Stimulated activated naive CD8-positive, alpha-beta T cell treated with anti-CD3 and anti-CD28 coated beads, Interleukin-15, Interleukin-2, amounts not matched to agents 100 ng/mL and 50 ng/mL, for 24 hours (primary cell): ENCODE results near the gene APBA2.

Experiments used
- H3K27ac Mint-ChIP-seq: one replicate; pipeline ENCODE4 v1.8.0; 2021; ENCODE audit warnings: mild to moderate bottlenecking, mixed read lengths
- H3K27me3 Mint-ChIP-seq: one replicate; pipeline ENCODE4 v1.8.0; 2021; ENCODE audit warnings: mixed read lengths
- H3K36me3 Mint-ChIP-seq: one replicate; pipeline ENCODE4 v1.8.0; 2021; ENCODE audit warnings: low read depth, mixed read lengths
- H3K4me1 Mint-ChIP-seq: one replicate; pipeline ENCODE4 v1.8.0; 2021; ENCODE audit warnings: low read depth, mixed read lengths
- H3K4me3 Mint-ChIP-seq: one replicate; pipeline ENCODE4 v1.8.0; 2021; ENCODE audit warnings: mild to moderate bottlenecking, mixed read lengths
- H3K9me3 Mint-ChIP-seq: one replicate; pipeline ENCODE4 v1.8.0; 2021; ENCODE audit warnings: mixed read lengths

APBA2 gene

GRCh38 chr15:28923726-28924280 lies 38.0 kb downstream of the APBA2 start:
- Mint-ChIP-seq H3K4me1 (peaks cover 62% of the 10 kb centered on the region), H3K27me3 (no peaks in the 10 kb centered on the region), H3K4me3 (no peak overlapping the region), H3K27ac (no peak overlapping the region), H3K36me3 (peaks cover 25% of the 10 kb centered on the region), H3K9me3 (no peaks in the 10 kb centered on the region)

DNA sequence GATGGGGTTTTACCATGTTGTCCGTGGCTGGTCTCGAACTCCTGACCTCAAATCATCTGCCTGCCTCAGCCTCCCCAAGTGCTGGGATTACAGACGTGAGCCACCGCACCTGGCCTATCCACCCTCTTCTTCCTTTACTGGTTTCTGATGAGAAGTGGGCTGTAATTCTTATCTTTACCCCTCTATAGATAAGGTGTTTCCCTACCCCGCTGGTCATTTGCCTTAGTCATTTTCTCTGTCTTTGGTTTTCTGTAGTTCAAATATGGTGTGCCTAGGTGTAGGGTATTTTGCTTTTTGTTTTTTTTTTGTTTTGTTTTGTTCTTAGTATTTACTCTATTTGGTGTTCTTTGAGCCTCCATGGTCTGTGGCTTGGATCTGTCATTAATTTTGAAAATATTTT lies 41.3 kb downstream of the APBA2 start:
- H3K27ac Mint-ChIP-seq, result no peak overlapping the region
- peaks cover 31% of the 10 kb centered on the region for H3K4me1 Mint-ChIP-seq
- H3K4me3 Mint-ChIP-seq, result no peak overlapping the region
- H3K36me3 Mint-ChIP-seq, result peaks cover 25% of the 10 kb centered on the region
- H3K9me3 Mint-ChIP-seq, result no peaks in the 10 kb centered on the region
- no peaks in the 10 kb centered on the region for H3K27me3 Mint-ChIP-seq

DNA sequence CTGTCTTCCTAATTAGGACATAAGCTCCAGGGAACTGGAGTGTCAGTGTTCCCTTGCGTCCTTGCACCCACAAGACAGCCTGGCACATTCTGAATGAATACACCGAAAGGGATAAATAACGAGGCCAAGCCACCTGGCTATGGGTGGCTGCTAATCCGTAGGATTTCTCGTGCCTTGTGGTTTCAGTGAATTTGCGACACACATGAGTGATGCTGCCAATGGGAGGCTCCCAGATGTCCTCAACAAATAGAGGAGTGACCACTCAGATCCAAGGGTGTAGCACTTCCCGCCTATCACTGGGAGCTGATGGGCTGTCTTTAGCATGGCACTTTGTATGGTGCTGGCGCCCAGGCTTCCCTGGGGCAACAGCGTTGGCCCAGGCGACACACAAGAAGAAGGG lies 43.4 kb downstream of the APBA2 start:
- H3K27ac Mint-ChIP-seq, result no peak overlapping the region
- peaks cover 14% of the 10 kb centered on the region for H3K36me3 Mint-ChIP-seq
- H3K4me3 Mint-ChIP-seq, result no peak overlapping the region
- no peaks in the 10 kb centered on the region for H3K9me3 Mint-ChIP-seq
- H3K27me3 Mint-ChIP-seq, result no peaks in the 10 kb centered on the region
- peaks cover 30% of the 10 kb centered on the region for H3K4me1 Mint-ChIP-seq

DNA sequence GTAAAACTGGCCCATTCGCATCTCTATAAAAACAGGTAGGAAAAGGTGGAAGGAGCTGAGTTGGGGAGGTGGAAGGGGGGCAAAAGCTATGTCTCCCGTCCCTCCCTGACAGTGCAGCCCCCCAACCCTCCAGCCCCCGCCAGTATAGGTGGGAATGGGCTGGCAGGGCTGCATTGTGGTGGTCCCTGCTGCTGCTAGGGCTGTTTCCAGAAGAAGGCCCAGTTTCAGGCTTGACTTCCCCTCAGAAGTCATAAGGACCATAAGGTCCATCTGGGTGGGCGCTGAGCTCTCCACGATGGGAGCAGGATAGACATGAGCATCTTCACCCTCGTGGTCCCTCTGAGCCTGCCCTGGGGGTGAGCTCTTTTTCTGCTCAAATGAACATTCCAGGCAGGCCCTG lies 44.2 kb downstream of the APBA2 start:
- H3K9me3 Mint-ChIP-seq, result no peaks in the 10 kb centered on the region
- no peak overlapping the region for H3K27ac Mint-ChIP-seq
- no peak overlapping the region for H3K4me3 Mint-ChIP-seq
- peaks cover 30% of the 10 kb centered on the region for H3K4me1 Mint-ChIP-seq
- no peaks in the 10 kb centered on the region for H3K27me3 Mint-ChIP-seq
- H3K36me3 Mint-ChIP-seq, result peaks cover 10% of the 10 kb centered on the region

DNA sequence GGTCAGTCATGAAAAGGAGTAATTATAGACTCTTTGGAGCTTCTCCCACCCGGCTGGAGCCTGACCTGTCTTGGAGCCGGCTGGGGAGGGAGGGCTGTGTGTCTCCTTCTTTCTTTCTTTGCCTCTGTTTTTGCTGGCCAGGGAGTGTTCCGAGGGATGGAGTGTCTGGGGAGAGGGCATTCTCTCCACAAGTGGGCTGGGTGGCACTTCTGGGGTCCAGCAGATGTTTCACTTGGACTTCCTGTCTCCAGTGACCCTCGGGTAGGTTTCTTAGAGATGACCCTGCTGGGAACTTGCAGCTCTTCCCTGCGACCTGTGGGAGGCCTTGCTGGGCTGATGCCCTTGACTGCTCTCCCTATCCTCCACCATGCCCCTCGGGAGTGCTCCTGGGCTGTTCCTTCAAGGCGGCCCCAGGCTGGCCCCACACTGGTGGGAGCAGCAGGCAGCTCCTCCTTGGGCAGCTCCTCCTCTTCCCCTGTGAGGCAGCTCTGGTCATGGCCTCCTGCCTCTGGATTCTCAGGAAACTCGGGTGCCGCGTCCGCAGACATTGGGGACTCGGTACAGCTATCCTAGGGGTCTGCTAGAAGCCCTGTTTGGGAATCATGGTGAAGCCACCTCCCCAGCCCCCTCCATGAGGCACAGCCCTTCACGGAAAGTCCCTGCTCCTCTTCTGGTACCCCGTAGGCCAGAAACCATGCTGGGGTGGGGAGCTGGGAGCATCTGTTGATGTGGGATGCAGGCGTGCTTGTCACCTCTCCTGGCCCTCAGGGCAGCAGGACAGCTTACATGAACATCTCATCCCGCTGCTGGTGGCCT lies 44.9 kb downstream of the APBA2 start:
- Mint-ChIP-seq H3K4me3 (no peak overlapping the region), H3K27ac (no peak overlapping the region), H3K36me3 (peaks cover 10% of the 10 kb centered on the region), H3K27me3 (no peaks in the 10 kb centered on the region), H3K9me3 (no peaks in the 10 kb centered on the region), H3K4me1 (peaks cover 33% of the 10 kb centered on the region)

- Mint-ChIP-seq H3K9me3 (no peaks in the 10 kb centered on the region), H3K4me3 (no peak overlapping the region), H3K4me1 (peaks cover 45% of the 10 kb centered on the region), H3K36me3 (peaks cover 10% of the 10 kb centered on the region), H3K27me3 (no peaks in the 10 kb centered on the region), H3K27ac (no peak overlapping the region)
Measured at GRCh38 chr15:28931828-28932227, 46.1 kb downstream of the APBA2 start.

GRCh38 chr15:28932361-28932760 lies 46.6 kb downstream of the APBA2 start:
- Mint-ChIP-seq H3K36me3 (peaks cover 8% of the 10 kb centered on the region), H3K9me3 (no peaks in the 10 kb centered on the region), H3K4me3 (no peak overlapping the region), H3K27me3 (no peaks in the 10 kb centered on the region), H3K27ac (no peak overlapping the region), H3K4me1 (peaks cover 46% of the 10 kb centered on the region)

DNA sequence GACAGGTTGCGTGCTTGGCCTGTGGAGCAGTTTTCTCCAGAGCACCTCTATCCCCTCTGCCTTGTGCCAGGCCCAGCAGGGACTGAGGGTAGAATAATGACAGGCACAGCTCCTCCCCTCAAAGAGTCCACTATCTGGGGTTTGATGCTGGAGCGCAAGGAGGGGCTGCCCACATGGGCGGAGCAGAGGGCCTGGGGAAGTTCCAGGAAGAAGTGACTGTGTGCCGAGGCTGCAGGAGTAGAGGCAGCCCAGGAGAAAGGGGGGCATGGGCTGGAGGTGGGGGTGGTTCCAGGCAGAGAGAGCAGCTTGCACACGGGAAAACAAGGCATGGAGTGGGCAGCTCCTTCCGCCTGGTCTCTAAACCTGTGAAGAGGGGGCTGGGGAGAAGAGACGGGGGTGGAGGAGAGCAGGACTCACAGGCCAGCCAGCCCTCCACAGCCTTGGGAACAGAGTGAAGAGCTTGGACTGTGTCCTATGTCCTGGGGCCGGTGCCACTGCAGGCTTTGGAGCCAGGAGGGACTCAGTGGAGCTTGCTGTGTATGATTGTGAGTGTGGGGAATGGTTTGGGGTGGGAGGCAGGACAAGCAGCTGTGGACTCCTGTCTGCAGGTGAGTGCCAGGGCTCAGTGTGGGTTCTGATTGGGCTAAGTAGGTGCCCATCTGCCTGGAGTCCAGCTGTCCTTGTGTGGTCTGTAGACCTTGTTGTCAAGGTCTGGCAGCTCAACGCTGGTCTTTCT lies 48.1 kb downstream of the APBA2 start:
- H3K9me3 Mint-ChIP-seq, result no peaks in the 10 kb centered on the region
- no peaks in the 10 kb centered on the region for H3K27me3 Mint-ChIP-seq
- H3K4me1 Mint-ChIP-seq, result peaks cover 60% of the 10 kb centered on the region
- no peak overlapping the region for H3K4me3 Mint-ChIP-seq
- peak overlapping the region; percentile 63 for H3K27ac Mint-ChIP-seq
- H3K36me3 Mint-ChIP-seq, result no peaks in the 10 kb centered on the region

GRCh38 chr15:28934645-28935044 lies 48.9 kb downstream of the APBA2 start:
- peak overlapping the region; percentile 63 for H3K27ac Mint-ChIP-seq
- H3K36me3 Mint-ChIP-seq, result peaks cover 4% of the 10 kb centered on the region
- no peaks in the 10 kb centered on the region for H3K27me3 Mint-ChIP-seq
- H3K4me3 Mint-ChIP-seq, result no peak overlapping the region
- peaks cover 68% of the 10 kb centered on the region for H3K4me1 Mint-ChIP-seq
- no peaks in the 10 kb centered on the region for H3K9me3 Mint-ChIP-seq

DNA sequence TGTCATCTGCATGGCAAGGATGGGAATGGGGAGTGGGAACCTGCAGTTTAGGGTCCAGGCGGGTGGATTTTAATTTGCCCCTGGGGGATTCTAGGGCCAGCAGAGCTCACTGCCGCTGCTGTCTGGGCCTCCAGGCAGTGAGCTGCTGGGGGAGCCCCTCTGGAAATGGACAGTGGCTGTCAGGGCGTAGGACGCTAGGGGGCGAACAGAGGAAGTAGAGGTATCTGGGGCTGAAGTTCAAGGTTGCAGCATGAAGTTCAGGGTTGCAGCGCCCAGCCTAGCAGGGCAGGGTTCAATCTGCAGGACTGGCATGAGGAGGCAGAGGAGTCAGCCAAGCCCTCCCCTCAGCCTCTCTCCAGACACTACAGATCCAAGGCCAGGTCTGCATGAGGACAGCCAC lies 49.5 kb downstream of the APBA2 start:
- no peak overlapping the region for H3K4me3 Mint-ChIP-seq
- H3K36me3 Mint-ChIP-seq, result peaks cover 7% of the 10 kb centered on the region
- no peaks in the 10 kb centered on the region for H3K9me3 Mint-ChIP-seq
- H3K4me1 Mint-ChIP-seq, result peaks cover 73% of the 10 kb centered on the region
- H3K27ac Mint-ChIP-seq, result no peak overlapping the region
- H3K27me3 Mint-ChIP-seq, result no peaks in the 10 kb centered on the region

DNA sequence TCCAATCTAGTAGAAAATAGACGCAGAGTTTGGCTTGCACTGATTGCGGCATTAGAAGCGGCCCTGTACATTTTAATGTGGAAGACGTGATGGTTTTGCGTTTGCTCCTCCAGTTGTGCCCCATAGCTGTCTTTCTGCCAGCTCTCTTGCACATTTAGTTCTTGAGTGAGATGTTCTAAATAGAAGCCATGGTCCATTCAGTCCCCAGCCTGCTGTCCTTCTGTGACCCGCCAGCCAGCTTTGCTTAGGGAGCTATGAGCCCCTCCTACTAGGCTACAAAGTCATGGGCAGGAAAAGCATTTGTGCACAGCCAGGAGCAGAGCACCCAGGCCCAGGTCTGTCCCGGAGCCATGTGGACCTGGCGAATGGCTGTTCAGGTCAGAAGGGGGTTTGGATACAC lies 50.3 kb downstream of the APBA2 start:
- H3K36me3 Mint-ChIP-seq, result peaks cover 10% of the 10 kb centered on the region
- H3K4me3 Mint-ChIP-seq, result no peak overlapping the region
- no peaks in the 10 kb centered on the region for H3K27me3 Mint-ChIP-seq
- no peak overlapping the region for H3K27ac Mint-ChIP-seq
- no peaks in the 10 kb centered on the region for H3K9me3 Mint-ChIP-seq
- peaks cover 79% of the 10 kb centered on the region for H3K4me1 Mint-ChIP-seq

- no peak overlapping the region for H3K4me3 Mint-ChIP-seq
- H3K36me3 Mint-ChIP-seq, result peaks cover 13% of the 10 kb centered on the region
- no peaks in the 10 kb centered on the region for H3K27me3 Mint-ChIP-seq
- H3K4me1 Mint-ChIP-seq, result peaks cover 83% of the 10 kb centered on the region
- no peak overlapping the region for H3K27ac Mint-ChIP-seq
- H3K9me3 Mint-ChIP-seq, result no peaks in the 10 kb centered on the region
Measured at GRCh38 chr15:28936481-28936881, 50.7 kb downstream of the APBA2 start.

- no peaks in the 10 kb centered on the region for H3K27me3 Mint-ChIP-seq
- H3K4me1 Mint-ChIP-seq, result peaks cover 91% of the 10 kb centered on the region
- H3K27ac Mint-ChIP-seq, result peak overlapping the region; percentile 81
- peak overlapping the region; percentile 35 for H3K4me3 Mint-ChIP-seq
- H3K36me3 Mint-ChIP-seq, result peaks cover 13% of the 10 kb centered on the region
- H3K9me3 Mint-ChIP-seq, result no peaks in the 10 kb centered on the region
Measured at GRCh38 chr15:28937271-28937670, 51.5 kb downstream of the APBA2 start.

DNA sequence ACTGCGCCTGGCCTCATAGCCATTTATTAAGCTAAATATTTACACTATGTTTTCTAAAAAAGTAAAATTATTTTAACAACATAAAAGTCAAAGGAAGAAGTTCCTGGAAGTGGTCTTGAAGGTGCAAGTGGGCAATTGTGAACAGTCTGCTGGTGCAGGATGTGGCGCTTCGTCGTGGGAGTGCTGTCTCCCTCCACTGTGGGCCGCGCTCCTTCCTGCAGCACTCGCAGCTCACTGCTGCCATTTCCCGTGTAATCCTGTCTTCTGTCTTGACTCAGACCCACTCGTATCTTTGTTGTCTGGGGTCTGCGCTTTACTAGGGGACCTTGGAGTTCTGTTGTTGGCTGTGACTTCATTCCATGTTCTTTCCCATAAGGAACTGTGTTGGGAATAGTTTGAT lies 56.3 kb downstream of the APBA2 start:
- H3K4me3 Mint-ChIP-seq, result no peak overlapping the region
- no peaks in the 10 kb centered on the region for H3K27me3 Mint-ChIP-seq
- H3K9me3 Mint-ChIP-seq, result no peaks in the 10 kb centered on the region
- H3K27ac Mint-ChIP-seq, result peak overlapping the region; percentile 49
- H3K4me1 Mint-ChIP-seq, result peaks cover 71% of the 10 kb centered on the region
- peaks cover 16% of the 10 kb centered on the region for H3K36me3 Mint-ChIP-seq

DNA sequence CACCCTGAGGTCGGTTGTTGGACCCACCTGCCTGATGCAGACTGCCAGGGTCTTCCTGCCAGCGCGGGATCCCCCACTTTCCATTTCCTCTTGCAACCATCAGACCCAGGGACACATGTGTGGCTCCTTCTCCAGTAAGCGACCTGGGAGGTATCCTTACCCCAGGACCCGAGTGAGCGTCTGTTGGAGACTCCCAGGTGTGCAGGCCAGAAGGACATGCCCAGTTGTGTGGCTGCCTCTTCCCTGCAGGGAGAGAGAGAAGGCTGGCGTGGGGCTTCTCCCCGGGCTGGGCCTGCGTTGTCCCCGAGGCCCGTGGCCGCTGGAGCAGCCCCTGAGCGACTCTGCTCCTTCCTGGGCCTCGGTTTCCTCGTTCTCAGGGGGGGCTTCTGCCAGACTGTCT lies 56.8 kb downstream of the APBA2 start:
- Mint-ChIP-seq H3K4me3 (no peak overlapping the region), H3K27me3 (no peaks in the 10 kb centered on the region), H3K36me3 (peaks cover 16% of the 10 kb centered on the region), H3K27ac (no peak overlapping the region), H3K9me3 (no peaks in the 10 kb centered on the region), H3K4me1 (peaks cover 71% of the 10 kb centered on the region)
